Limb (tissue), 2 donors: ENCODE data around the gene CTTNBP2.

ENCODE experiments used
- DNase-seq, 2 donors: peaks; one replicate each; pipeline ENCODE4 v3.0.0-alpha.2; 2016; ENCODE audit errors: extremely low spot score in 2 of 2

Gene CTTNBP2

GRCh38 chr7:117828825-117829224 lies 44.4 kb downstream of the CTTNBP2 start:
- no peak for DNase-seq

- DNase-seq = no peak
Observed at GRCh38 chr7:117827862-117828261, 45.4 kb downstream of the CTTNBP2 start.

DNA sequence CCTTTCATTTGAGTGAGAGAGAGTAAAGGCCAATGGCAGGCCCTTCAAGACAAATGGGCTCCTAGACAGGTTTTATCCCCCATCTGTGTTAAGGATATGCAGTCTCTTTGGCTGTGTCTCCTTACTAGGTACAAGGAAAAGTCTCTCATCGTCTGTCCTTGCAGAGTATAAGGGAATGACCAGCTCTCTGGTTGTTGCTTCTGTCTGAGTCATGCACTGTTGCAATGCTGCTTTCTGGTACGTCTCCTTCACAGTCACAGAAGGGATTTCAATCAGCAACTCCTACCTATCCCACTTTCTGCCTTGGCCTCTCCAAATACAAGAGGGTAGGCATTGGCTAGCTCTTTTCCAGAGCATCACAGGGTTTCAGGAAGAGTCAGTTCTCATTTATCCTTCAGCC lies 48.1 kb downstream of the CTTNBP2 start:
- no peak for DNase-seq

DNA sequence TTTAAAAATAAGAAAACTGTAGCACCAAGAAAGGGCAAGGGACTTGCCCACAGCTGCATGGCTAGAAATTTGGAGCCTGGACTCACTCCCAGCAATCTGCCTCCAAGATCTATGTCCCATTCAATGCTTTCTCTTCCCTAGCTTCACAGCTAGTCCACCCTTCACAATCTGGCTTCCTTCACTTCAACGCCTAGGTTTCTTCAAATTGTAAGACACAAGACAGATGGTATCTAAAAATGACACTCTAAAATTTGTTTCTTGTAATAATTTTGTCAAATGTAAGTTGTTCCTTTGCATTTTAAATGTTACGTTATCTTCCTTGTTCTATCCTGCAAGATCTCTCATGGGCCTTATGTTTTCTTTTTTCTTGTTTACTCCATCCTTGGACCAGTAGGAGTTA lies 48.6 kb downstream of the CTTNBP2 start:
- no peak for DNase-seq

GRCh38 chr7:117819558-117819957 lies 53.7 kb downstream of the CTTNBP2 start:
- DNase-seq = no peak

DNA sequence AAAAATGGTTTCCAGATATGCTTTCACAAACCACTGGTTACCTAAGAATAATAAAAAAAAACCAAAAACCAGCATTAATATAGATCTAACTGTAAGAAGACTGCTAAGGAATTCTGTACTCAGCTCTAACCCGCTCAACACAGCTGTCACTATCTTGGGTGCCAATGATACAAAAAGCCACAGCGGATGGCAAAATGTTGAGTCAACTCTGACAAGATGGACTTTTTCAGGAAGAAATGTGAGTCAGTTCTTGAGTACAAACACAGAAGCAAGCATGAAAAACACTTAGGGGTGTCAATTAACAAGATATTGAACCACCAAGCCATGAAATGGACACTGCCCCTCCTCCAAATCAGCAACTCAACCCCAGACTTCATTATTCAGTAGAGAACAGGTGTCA lies 55.0 kb downstream of the CTTNBP2 start:
- DNase-seq = no peak

GRCh38 chr7:117816727-117817126 lies 56.5 kb downstream of the CTTNBP2 start:
- DNase-seq = no peak

DNA sequence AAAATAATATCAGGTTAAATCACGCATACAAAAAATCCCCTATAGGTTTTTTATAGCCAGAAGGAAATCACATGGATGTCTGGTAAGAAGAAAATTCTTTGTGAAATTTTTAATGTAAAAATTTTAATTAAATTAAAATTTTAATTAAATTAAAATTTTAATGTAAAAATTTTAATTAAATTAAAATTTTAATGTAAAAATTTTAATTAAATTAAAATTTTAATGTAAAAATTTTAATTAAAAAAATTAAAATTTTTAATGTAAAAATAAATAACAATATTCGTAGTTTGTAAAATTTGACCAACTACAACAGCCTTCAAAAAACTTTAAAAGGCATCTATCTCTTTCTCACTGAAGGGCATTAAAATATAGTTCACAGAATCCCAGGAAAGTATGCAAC lies 61.5 kb downstream of the CTTNBP2 start:
- no peak for DNase-seq

DNA sequence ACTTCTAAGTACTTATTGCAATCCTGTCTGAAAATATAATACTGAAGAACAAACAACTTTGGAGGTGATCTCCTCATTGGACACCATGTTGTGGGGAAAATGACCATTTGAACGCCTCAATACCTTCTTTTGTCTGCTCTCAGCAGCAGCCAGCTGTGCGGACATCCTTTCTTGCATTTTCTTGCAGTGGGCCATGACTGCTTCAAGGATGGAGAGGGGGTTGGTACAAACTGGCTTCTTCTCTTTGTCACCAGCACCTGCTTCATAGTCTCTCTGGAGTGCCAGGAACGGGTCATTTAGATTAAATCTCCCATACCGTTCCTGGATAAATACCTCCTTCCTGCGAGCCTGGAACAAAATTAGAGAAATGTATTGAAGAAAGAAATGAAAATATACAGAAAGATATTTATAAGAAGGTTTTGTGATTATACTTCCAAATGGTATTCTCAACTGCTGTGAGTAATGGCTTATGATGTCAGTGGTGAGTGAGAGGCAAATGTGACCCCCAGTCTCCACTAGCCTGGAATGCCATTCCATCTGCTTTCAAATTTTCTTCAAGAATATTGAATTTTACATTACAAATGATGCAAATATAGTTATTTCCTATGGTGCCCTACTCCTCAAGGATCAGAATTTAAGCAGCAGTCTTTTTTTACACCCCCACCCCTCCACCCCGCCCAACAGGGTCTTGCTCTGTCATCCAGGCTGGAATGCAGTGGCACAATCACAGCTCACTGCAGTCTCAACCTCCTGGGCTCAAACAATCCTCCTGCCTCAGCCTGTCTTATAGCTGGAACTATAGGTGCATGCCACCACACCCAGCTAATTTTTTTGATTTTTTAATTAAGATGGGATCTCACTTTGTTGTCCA lies 62.4 kb downstream of the CTTNBP2 start:
- DNase-seq = no peak

DNA sequence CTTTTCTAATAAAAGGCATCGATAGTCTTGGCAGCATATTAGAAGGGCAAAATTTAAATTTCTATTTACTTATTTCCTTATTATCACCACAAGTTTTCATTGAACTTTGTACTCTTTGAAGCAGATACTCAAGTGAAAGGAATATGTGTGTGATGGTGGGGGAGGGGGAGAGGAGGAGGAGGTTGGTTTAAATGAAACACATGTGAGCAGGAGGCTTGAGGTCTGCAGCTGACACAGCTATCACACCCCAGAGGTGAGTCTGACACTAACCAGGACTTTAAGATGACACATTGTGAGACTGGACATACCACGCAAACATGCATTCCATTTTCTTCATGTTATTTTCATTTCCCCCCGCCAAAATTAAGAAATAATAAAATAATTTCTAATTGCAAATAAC lies 63.3 kb downstream of the CTTNBP2 start:
- no peak for DNase-seq

- no peak for DNase-seq
Observed at GRCh38 chr7:117808910-117809705, 64.1 kb downstream of the CTTNBP2 start.

GRCh38 chr7:117808341-117808757 lies 64.9 kb downstream of the CTTNBP2 start:
- DNase-seq = no peak

GRCh38 chr7:117807676-117808075 lies 65.6 kb downstream of the CTTNBP2 start:
- DNase-seq = no peak

- no peak for DNase-seq
Observed at GRCh38 chr7:117806011-117806410, 67.2 kb downstream of the CTTNBP2 start.

DNA sequence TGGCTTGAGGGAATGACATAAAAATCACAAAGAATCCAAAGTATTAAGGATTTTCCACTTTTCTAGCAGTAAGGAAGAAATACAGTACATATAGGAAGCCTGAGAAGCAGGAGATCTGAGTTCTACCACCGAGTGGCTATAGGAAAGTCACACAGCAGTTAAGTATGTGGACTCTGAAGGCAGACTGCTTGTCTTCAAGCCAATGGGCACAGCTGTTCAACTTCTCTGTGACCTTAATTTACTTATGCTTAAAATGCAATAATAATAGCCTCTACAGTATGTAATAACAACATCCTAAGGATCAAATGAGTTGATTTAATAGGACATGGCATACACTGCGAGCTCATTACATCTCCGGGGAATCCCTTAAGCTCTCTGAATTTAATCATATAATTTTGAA lies 68.0 kb downstream of the CTTNBP2 start:
- DNase-seq = no peak

- DNase-seq = no peak
Observed at GRCh38 chr7:117803476-117803875, 69.8 kb downstream of the CTTNBP2 start.

DNA sequence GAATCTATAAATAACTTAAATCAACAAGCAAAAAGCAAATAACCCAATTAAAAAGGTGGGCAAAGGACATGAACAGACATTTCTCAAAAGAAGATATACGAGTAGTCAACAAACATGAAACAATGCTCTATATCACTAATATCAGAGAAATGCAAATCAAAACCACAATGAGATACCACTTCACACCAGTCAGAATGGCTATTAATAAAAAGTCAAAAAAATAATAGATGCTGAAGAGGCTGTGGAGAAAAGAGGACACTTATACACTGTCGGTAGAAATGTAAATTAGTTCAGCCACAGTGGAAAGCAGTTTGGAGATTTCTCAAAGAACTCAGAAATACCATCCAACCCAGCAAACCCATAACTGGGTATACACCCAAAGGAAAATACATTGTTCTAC lies 70.6 kb downstream of the CTTNBP2 start:
- no peak for DNase-seq

GRCh38 chr7:117800841-117801240 lies 72.4 kb downstream of the CTTNBP2 start:
- no peak for DNase-seq

DNA sequence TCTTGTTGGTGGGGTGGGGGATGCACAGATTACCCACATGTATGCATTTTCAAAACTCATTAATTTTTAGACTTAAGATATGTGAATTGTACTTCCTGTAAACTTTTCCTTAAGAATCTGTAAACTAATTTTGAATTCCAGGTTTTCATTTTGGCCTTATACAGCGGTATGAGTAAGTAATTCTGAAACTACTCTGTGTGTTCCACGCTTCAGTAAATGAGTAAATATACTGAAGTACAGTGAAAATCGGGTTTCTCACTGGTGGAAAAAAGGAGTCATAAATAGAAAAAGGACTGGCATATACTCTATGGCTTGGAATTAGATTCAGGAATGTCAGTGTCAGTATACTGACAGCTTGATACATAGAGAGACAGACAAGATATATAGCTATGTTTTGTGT lies 72.8 kb downstream of the CTTNBP2 start:
- no peak for DNase-seq

GRCh38 chr7:117796889-117797288 lies 76.4 kb downstream of the CTTNBP2 start:
- no peak for DNase-seq

- DNase-seq = no peak
Observed at GRCh38 chr7:117793976-117794375, 79.3 kb downstream of the CTTNBP2 start.

- DNase-seq = no peak
Observed at GRCh38 chr7:117793521-117793920, 79.7 kb downstream of the CTTNBP2 start.
